ENCODE data around the gene IGFBP4.

Gene IGFBP4

DNA sequence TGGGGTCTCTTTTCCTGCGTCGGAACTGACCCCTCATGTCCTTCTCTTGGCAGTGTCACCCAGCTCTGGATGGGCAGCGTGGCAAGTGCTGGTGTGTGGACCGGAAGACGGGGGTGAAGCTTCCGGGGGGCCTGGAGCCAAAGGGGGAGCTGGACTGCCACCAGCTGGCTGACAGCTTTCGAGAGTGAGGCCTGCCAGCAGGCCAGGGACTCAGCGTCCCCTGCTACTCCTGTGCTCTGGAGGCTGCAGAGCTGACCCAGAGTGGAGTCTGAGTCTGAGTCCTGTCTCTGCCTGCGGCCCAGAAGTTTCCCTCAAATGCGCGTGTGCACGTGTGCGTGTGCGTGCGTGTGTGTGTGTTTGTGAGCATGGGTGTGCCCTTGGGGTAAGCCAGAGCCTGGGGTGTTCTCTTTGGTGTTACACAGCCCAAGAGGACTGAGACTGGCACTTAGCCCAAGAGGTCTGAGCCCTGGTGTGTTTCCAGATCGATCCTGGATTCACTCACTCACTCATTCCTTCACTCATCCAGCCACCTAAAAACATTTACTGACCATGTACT lies 13.2 kb downstream of the IGFBP4 start:
- DNase-seq (ENCODE audit: low read depth) = no peak

DNA sequence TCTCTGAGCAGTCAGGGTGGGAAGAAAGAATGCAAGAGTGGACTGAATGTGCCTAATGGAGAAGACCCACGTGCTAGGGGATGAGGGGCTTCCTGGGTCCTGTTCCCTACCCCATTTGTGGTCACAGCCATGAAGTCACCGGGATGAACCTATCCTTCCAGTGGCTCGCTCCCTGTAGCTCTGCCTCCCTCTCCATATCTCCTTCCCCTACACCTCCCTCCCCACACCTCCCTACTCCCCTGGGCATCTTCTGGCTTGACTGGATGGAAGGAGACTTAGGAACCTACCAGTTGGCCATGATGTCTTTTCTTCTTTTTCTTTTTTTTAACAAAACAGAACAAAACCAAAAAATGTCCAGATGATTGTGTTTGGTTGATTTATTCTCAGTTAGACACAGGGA lies 14.1 kb downstream of the IGFBP4 start:
- DNase-seq (ENCODE audit: low read depth) = no peak

DNA sequence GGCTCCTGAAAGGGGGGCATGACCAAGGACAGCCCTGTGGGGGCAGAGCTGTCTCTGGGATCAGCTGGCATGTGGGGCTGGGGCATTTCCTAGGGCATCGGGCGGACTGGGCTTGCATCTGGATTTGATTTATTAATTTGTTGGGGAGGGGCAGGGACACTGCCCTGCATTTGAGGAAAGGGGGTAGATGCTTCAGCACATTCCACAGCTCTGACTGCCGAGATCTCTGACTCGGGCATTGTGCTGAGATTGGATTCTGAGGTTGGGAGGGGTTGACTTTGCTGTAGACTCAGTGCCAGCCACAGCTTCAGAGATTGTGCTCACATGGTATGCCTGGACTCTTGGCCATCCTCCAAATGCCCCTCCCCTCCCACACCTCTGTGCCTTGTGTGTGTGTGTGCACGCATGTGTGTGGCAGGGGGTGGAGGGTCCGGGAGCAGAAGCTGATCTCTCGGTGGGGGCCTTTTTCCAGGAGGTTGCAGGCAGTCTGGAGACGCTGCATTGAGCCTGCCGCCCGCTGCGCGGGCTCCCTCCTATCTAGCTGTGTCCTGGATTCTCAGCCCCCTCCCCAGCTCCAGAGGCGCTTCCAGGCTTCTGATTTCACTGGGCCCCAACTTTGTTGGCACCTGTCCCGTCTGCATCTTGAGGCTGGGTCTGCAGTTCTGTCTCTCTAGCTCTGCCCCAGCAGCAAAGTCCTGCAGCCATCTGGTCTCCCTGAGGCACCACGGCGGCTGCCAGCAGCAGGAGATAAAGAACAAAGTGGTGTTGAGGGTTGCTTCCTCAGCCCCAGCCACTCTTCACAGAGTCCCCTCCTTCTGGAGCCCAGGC lies 14.9 kb downstream of the IGFBP4 start:
- no peak for DNase-seq (ENCODE audit: low read depth)

DNA sequence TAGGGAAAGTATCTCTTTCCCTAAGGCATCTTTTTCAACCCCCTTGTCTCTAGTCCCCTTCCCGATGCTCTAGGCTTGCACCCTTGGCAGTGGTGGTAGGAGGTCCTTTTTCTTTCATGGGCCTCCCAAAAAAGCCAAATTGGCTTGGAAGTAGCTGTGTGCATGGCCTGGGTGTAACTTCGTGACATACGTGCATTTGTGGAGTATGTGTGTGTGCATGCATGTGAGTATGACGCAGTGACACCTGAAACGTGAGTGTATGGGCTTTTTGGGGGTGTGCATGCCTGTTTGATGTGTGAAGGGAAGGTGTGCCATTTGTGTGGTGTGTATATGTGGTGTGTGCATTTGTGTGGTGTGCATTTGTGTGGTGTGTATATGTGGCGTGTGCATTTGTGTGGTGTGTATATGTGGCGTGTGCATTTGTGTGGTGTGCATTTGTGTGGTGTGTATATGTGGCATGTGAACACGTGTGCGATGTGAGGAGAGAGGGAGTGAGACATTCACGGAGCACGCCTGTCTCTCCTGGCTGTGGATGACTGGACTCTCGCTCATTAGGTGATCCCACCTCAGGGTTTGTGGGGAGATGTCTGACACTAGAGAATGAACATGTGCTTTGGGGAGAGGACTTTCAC lies 15.7 kb downstream of the IGFBP4 start:
- DNase-seq (ENCODE audit: low read depth) = no peak

DNA sequence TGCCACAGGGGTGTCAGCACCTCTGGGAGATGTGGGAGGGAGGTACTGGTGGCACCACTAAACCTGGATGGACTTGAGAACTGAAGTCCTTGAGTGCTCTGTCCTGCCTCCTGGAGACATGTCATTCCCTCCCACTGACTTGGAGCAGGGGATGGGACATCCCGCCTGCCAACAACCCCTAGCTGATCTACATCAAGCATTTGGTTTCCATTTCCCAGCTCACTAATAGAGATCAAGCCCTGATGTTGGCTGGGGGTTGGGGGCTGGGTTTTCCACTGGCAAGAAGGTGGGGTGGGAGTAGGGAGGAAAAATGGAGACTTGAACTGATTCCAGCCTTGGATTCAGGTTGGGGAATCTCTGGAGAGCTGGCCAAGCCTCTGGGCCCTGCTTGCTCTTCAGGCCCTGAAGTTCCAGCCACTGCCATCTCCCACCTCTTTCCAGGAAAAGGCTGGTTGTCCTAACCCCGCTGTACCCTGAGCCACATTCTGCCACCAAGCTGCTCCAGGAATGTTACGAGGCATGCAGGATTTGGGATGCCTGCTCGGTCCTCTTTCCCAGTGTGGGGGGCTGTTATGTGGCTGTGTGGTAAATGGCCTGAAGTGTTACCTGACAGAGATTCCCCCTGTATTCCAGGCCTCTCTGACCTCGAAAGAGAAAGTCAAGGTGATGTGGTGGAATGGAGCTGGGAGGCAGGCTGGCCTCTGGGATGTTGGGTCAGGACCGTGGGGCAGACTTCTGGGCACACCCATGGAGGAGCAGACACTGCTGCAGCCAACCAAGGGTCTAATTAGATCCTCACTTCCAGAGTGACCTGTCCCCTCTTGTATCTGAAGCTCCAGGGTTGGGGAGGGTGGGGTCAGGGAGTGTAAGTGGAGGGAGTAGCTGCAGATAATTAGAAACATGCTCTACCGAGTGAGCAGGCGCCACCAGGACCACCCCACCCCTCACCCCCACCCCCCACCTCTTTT lies 16.7 kb downstream of the IGFBP4 start:
- no peak for DNase-seq (ENCODE audit: low read depth)

DNA sequence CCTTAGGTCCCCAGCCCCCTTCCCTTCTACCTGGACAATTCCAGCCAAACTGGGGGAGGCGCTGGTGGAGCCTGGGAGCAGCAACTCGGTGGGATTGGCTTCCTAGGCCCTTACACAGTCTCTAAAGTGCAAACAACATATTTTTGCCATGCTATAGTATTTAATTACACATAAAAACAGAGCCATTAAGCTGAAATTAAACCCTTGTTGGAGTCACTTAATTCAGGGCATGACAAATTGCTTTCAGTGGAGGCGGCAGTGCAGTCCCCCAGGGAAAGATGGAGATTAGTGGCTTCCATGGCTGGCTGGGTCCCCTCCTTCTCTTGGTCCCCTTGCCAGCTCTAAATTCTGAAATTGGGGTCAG lies 17.3 kb downstream of the IGFBP4 start:
- DNase-seq (ENCODE audit: low read depth) = no peak

DNA sequence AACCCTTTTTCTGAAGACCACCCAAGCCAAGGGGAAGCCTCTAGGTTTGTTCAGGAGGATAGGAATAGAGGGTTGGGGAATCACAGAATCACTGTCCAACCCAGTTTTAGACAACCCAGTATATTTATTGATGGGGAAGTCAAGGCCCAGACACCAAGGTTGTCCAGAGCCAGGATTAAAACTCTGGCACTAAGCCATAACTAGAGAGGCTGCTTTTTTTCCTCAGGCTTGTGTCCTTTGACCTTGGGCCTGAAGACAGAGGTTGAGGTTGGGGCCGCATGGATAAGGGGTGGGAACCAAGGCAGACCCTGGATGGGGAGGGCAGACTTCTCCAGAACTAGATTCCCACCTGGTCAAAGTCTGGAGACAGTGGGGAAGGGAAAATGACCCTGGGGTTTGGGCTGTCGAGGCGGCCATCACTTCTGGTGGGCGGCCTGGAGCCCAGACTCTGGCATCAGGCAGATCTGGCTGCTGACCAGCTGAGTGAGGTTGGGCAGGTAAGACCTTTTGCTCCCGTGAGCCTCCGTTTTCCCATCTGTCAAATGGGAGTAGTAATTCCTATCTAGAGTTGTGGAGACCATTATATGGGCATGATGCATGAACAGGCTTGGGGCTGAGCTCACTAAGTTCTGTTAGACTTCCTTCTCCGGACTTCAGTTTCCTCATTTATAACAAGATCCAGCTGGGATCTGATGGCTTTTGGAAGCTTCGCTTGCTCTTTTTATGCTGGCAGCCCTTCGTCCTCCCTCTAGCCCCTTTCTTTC lies 17.9 kb downstream of the IGFBP4 start:
- DNase-seq (ENCODE audit: low read depth) = no peak

DNA sequence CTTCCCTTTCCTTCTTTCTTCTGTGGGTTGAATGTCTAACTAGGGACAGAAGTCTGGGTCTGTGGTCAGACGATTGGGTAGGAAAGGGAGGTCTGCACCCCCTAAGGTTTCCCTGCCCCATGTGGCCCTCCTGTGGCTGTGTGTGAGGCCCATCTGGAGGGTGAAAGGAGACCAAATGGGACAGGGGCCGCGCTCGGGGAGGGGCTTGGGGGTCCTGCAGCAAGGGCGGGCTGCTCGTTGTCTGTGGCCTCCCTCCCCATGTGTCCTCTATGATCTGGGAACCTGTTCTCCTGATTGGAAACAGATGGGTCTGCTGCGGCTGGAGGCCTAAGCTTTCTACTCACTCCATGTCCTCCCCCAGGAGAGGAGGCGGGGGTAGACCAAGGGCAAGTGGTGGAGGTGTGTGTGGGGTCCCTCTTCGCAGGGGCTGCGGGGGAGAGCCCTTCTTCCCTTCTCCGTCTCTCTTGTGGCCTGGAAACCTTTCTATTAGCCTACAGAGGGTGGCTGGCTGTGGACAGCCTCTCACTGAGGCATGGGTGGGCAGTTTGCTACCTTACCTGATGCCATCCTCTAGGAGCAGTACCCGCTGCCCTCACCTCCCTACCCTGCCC lies 18.6 kb downstream of the IGFBP4 start:
- DNase-seq (ENCODE audit: low read depth) = no peak

DNA sequence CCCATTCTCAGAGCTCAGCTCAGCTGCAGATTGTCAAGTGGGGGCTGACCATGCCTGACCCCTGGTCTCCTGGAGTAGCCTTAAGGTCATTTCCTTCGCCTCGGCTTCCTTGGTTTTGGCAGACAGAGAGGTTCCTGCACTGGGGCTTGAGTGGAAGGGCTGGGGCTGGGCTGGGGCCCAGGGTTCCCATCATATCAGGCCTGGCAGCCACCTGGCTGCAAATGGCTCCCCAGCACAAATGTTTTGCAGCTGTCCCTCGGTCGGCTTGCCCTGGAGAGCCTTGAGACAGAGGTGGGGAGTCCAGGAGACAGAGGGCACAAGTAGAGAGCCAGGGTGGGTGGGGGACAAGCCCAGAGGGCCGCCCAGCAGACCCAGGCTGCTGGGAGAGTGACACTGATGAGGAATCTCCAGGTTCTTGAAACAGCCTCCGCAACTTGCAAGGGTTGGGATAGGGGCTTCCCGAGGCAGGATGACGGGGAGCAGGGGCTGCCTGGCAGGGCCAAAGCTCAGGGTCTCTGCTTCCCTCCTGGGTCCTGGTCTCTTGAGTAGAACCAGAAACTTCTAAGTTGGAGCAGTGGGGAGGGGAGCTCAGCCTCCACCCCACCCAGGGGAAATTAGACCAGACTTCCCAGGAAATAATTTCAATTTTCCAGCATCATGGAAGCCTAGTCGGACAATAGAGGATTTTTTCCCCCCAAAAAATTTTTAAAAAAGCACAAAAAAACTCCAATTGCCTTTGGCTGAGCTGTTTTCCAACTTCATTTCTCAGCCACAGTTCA lies 19.3 kb downstream of the IGFBP4 start:
- no peak for DNase-seq (ENCODE audit: low read depth)

DNA sequence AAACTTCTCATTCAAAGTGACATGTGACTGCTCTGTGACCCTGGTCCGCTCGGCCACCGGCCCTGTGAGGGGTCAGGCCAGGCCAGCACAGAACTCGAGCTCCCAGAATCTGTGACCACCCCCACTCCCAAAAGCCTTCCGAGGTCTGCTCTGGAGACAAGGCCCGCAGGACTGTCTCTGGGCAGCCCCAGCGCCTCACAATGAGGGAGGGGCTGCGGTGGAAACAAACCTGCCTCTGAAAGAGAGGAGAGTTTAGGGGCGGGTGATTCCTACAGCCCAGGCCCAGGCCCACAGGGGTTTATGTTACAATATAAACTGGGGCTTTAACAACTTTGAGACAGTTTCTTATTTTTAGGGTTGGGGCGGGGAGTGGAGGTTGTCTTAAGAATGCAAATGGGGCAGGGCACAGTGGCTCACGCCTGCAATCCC lies 19.9 kb downstream of the IGFBP4 start:
- no peak for DNase-seq (ENCODE audit: low read depth)

DNA sequence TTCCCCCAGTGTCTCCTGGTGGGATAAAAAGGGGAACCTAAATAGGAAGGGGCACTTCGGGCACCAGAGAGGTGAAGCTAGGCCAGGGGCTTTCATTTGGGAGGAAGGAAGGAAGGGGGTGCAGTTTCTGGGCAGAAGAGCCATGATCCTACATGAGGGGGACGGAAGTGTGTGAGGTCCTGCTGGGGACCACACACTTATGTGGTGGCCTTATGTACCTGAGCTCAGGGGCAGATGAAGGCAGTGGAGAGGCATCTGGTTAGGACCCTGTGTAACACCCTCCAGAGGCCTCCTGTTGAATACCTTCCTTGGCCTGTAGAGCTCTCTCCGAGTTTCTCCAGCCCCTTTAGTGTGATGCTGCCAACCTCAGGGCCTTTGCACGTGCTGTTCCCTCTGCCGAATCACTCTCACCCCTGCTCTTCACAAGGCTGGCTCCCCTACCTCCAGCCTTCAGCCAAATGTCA lies 21.2 kb downstream of the IGFBP4 start:
- DNase-seq (ENCODE audit: low read depth) = no peak

DNA sequence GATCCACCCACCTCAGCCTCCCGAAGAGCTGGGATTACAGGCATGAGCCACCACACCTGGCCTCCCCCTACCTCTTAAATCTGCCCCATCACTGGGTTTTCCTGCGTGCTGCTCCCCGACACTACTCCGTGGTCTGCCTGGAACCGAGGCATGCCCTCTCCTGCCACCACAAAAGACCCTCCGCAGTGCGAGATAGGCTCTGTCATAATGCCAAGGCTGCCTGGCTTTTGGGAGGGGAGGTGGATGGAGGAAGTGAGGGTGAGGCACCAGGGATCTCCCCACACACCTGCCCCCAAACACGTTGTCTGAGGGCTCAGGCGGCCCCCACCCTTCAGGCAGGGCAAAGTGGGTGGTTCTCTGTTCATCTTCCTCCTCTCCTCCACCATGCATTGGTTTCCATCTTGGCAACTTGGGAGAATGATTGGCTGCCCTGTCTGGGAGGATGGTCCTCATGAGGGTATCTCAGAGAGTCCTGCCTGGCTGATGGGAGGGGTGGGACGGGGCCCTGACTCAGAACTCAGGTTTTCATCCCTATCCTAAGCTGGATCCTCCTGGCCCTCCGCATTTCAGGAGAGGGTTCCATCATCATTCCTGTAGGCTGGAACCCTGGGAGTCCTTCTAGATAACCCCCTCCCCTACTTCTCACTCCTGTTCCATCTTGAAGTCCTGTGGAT lies 23.2 kb downstream of the IGFBP4 start:
- DNase-seq (ENCODE audit: low read depth) = no peak

DNA sequence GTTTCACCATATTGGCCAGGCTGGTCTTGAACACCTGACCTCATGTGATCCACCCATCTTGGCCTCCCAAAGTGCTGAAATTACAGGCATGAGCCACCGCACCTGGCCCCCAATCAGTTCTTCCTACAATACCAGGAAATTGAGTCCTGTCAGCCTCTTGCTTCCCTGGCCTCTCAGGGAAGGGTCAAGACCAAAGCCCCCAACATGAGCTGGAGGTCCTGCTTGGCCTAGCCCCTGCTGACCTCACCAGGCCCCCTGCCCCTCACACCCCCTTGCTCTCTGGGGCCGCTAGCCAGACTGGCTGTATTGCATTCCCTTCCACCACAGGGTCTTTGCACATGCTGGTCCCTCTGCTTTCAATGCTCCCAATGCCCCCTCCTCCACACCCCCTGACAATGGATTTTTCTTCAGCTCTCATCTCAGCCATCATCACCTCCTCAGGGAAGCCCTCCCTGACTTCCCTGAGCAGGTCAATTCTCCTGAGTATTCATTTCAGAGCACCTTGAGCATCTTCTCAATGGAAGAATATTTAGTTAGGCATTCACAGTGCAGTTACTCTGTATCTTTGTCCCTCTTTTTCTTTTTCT lies 24.1 kb downstream of the IGFBP4 start:
- no peak for DNase-seq (ENCODE audit: low read depth)

DNA sequence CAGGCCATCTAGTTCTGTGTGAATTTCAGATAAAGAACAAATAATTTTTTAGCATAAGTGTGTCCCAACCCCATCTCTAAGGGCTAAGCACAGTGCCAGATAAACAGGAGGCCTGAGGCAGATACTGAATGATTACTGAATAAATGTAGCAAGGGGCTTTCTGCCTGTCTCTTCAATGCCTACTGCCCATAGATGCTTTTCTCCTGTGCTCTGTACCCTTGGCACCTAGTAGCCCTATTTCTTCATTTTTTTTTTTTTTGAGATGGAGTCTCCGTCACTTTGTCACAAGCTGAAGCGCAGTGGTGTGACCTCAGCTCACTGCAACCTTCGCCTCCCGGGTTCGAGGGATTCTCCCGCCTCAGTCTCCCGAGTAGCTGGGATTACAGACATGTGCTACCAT lies 25.3 kb downstream of the IGFBP4 start:
- DNase-seq (ENCODE audit: low read depth) = no peak

DNA sequence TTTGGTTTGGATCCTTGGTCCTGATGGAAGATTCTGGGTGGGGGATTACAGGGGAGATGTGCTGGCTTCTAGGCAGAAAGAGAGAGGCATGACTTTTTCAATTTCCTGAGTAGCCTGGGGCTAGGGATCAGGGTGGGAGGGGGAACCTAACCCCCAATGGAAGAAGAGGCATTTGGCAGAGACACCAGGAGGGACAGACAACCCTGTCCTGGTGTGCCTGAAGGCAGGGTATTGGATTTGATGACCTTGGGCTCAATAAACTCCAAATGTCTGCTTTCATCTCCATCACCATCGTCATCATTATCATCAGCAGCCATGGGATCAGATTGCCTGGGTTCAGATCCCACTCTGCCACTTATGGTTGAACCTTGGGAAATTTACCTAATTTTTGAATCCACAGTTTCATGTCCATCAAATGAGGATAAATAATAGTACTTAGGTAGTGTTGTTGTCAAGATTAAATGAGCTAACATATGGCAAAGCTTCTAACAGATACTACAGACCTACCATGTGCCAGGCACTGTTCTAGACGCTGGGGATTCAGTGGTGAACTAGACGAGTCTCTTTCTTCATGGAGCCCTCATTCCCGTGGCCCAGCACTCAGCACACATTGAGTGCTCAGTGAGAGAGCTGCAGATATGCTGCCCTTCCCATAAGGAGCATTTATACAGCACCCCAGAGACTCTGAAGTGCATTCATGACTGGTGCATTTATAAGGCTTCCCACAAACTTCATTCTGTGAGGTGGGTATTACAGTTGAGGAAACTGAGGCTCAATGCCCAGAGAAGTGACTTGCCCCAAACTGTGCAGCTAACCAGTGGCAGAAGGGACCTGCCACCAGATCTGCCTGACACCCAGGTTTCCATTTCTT lies 26.8 kb downstream of the IGFBP4 start:
- DNase-seq (ENCODE audit: low read depth) = no peak

DNA sequence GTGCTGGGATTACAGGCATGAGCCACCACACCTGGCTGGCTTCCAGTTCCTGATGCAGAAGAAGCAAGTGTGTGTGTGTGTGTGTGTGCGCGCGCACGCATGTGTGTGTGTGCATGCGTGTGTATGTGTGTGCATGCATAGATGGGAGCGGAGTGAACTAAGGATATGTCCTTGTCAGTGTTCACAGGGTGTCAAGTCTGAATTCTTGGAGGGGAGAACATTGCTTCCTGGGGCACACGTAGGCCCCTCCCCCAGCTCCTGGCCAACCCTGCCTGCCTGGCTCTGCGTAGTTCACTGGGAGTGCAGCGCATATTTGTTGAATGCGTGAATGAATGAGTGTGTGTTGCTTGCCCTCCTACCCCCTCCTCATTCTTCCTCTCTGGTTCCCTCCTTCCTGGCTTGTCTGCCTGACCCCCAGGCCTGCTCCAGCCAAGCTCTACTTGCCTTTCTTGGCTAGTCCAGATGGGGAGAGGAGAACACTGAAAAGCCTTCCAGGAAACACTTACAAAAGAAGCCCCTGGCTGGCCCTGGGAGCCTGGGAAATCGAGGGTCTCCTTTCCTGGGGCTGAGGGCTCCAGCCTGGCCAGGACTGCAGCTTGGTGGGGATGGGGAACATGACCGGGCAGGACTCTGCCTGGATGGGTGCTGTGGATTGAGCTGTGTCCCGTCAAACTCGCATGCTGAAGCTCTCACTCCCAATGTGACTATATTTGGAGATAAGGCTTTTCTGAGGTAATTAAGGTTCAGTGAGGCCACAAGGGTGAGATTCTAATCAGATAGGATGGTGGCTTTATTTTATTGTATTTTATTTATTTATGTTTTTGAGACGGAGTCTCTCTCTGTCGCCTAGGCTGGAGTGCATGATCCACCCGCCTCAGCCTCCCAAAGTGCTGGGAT lies 27.9 kb downstream of the IGFBP4 start:
- no peak for DNase-seq (ENCODE audit: low read depth)

Measured in activated T-cell treated with anti-CD3 and anti-CD28 coated beads for 24 hours (primary cell).